Subcutaneous abdominal adipose tissue (tissue), 5 donors: ENCODE results near the gene AP3B1.

ENCODE experiments used
- H3K27ac ChIP-seq: one replicate; pipeline ENCODE4 v1.7.0; 2013; ENCODE audit warnings: low read depth, mild to moderate bottlenecking, inconsistent platforms, low read length, moderate library complexity
- H3K27me3 ChIP-seq, 5 donors: one replicate each; pipeline ENCODE4 v1.7.0; 2013; ENCODE audit warnings: low read length in 5 of 5, inconsistent platforms in 1 of 5; ENCODE audit not compliant: control insufficient read depth in 5 of 5, insufficient read depth in 4 of 5
- H3K36me3 ChIP-seq, 5 donors: one replicate each; pipeline ENCODE4 v1.7.0; 2013; ENCODE audit warnings: low read length in 5 of 5; ENCODE audit not compliant: control insufficient read depth in 5 of 5, insufficient read depth in 5 of 5
- H3K4me1 ChIP-seq, 5 donors: one replicate each; pipeline ENCODE4 v1.7.0; 2013; ENCODE audit warnings: low read length in 5 of 5, mild to moderate bottlenecking in 3 of 5, moderate library complexity in 1 of 5; ENCODE audit not compliant: control insufficient read depth in 5 of 5, insufficient read depth in 5 of 5
- H3K4me3 ChIP-seq, 5 donors: one replicate each; pipeline ENCODE4 v1.7.0; 2013; ENCODE audit warnings: low read length in 5 of 5, low read depth in 1 of 5
- H3K9ac ChIP-seq, 5 donors: one replicate each; pipeline ENCODE4 v1.7.0; 2013; ENCODE audit warnings: low read length in 5 of 5, mild to moderate bottlenecking in 4 of 5, moderate library complexity in 3 of 5
- H3K9me3 ChIP-seq, 5 donors: one replicate each; pipeline ENCODE4 v1.7.0; 2013; ENCODE audit warnings: low read length in 5 of 5; ENCODE audit not compliant: control insufficient read depth in 5 of 5
- donor health status: healthy.
- donor health status: healthy.
- donor health status: healthy.
- donor health status: healthy.
- donor health status: healthy.

Gene AP3B1

DNA sequence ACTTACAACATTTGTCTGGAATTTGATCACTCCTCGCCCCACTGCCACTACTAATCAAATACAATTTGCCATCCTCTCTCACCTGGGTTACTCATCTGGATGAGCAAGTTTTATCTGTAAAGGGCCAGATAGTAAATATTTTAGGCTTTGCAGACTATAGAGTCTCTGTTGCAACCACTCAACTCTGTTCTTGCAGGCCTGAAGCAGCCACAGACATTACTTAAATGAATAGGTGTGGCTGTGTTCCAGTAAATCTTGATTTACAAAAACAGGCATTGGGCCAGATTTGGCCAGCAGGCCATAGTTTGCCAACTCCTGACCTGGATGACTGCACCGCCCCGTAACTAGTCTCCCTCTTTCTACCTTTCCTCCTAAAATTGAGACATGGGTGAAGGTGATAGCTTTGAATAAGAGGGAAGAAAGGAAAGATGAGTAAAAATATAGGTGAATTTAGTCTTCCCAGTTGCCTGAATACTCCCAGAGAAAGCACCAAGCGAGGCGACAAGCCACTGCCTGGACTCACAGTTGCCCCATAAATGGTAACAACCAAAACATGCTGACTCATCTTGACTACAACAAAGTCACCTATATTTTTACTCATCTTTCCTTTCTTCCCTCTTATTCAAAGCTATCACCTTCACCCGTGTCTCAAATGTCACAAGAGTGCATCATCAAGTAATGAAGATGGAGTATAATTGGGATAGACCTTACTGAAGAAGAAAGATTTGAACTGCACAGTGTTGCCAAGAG is 33.4 kb upstream of the AP3B1 start:
- no peak overlapping the region for H3K27ac ChIP-seq
- no peak overlapping the region for H3K4me3 ChIP-seq
- H3K9ac ChIP-seq: no peak overlapping the region
- no peaks in the 10 kb centered on the region for H3K4me1 ChIP-seq
- H3K27me3 ChIP-seq: no peaks in the 10 kb centered on the region
- H3K9me3 ChIP-seq: no peaks in the 10 kb centered on the region
- H3K36me3 ChIP-seq: no peaks in the 10 kb centered on the region

DNA sequence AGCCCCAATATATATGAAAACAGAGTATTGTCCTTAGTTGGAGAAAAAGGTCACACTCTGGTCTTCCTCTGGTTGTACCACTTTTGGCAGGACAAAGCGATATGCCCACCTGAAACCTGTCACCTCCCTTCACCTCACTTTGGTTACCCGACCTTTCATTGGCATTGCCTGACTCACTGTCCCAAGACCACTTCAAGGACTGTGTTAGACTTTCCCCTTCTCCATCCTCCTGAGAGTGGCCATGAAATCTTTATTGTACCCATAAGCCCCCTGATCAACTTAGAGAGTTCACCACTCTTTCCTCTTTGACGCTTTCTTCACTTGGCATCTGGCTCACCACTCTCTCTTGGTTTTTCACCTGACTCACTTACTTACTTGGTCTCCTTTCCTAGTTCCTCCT is 32.4 kb upstream of the AP3B1 start:
- no peaks in the 10 kb centered on the region for H3K4me1 ChIP-seq

DNA sequence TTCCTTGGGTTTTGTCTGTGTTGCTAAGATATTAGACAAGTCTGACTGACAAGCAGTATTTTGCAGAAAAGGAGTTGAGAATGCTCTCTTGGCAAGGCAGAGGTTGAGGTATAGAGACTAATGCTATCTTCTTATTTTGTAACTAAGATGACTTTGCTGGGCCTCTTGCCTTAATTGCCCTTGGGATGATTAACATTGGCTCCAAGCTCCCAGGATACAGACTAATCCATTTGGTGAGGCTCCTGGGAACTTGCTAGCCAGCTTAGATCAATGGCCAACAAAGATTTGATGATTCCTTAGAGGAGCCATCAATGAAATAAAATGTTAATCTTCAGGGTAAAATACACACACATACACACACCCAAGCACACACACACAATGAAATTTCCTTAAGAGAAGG is 28.7 kb upstream of the AP3B1 start:
- Histone ChIP-seq H3K4me1 (no peaks in the 10 kb centered on the region), H3K9ac (no peak overlapping the region), H3K36me3 (no peaks in the 10 kb centered on the region), H3K9me3 (no peaks in the 10 kb centered on the region), H3K4me3 (no peak overlapping the region), H3K27ac (no peak overlapping the region), H3K27me3 (no peaks in the 10 kb centered on the region)

More for the DNA sequence above, 32.4 kb upstream of the AP3B1 start:
- Histone ChIP-seq H3K9me3 (no peaks in the 10 kb centered on the region), H3K36me3 (no peaks in the 10 kb centered on the region), H3K4me3 (no peak overlapping the region), H3K9ac (no peak overlapping the region), H3K27ac (no peak overlapping the region), H3K27me3 (no peaks in the 10 kb centered on the region)

DNA sequence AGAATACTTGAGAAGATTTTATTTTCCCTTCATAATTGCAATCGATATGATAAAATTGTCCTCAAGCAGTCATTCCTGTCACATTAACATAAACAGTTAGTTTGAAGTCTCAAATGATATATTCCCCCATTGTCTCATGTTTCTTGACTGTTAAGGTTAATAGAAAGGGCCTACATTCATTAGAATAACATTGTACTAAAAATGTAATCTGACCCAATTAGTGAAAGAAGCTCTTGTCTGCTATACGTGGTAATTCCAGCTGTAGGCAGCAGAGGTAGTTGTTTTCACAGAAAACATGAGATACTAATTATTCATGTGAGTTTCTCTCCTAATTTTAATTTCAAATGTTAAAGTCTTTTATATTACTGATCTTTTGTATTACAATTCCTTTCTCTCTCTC is 25.9 kb upstream of the AP3B1 start:
- Histone ChIP-seq H3K4me3 (no peak overlapping the region), H3K4me1 (no peaks in the 10 kb centered on the region), H3K36me3 (no peaks in the 10 kb centered on the region), H3K9ac (no peak overlapping the region), H3K27ac (no peak overlapping the region), H3K9me3 (no peaks in the 10 kb centered on the region), H3K27me3 (no peaks in the 10 kb centered on the region)

DNA sequence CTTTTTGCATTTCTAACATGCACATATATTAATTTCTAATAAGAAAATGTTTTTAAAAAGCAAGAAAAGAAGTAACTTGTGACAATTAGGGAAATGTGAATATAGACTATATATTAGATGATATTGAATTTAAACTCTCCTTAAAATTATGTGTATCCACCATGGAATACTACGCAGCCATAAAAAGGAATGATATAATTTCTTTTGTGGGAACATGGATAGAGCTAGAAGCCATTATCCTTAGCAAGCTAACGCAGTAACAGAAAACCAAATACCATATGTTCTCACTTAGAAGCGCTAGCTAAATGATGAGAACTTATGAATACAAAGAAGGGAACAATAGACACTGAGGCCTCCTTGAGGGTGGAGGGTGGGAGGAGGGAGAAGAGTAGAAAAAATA is 23.8 kb upstream of the AP3B1 start:
- Histone ChIP-seq H3K27me3 (no peaks in the 10 kb centered on the region), H3K36me3 (no peaks in the 10 kb centered on the region), H3K4me3 (no peak overlapping the region), H3K9ac (no peak overlapping the region), H3K4me1 (no peaks in the 10 kb centered on the region), H3K27ac (no peak overlapping the region), H3K9me3 (no peaks in the 10 kb centered on the region)

DNA sequence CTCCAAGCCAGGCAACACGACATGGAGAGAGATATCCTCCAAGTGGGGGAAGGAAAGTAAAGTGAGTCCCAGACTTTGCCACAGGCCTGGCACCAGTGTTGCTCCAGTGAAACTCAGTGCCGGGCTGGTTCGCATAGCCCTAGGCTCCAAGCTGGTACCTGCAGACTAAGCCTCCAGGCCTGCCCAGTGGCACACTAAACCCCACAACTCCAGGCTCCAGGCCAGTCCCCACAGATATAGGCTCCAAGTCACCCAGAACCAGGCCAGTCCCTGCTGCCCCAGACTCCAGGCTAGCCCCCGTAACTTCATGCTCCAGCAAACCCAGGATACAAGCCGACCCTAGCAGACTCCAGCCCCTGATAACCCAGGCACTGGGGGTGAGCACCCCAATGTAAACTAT is 23.0 kb upstream of the AP3B1 start:
- Histone ChIP-seq H3K36me3 (no peaks in the 10 kb centered on the region), H3K4me1 (no peaks in the 10 kb centered on the region), H3K9me3 (no peaks in the 10 kb centered on the region), H3K27ac (no peak overlapping the region), H3K9ac (no peak overlapping the region), H3K4me3 (no peak overlapping the region), H3K27me3 (no peaks in the 10 kb centered on the region)

DNA sequence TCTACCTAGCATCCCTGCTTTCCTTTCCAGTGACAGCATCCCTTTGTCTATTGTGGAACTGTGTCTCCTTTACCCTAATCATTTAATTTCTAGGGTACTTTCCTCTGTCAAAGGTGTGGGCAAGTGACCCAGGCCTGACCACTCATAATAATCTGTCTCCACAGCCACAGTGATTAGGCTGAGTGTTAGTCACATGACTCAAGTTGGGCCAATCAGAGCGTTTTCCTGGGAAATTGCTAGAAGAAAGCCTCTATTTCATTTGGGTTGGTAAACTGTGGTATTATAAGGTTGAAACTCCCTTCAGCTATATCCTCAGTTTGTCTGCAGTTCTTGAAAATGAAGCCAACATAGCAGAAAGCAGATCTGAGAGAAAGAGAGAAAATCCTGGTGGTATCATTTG is 14.2 kb upstream of the AP3B1 start:
- no peak overlapping the region for H3K9ac ChIP-seq
- no peaks in the 10 kb centered on the region for H3K9me3 ChIP-seq
- H3K4me3 ChIP-seq: no peak overlapping the region
- no peaks in the 10 kb centered on the region for H3K36me3 ChIP-seq
- H3K4me1 ChIP-seq: no peaks in the 10 kb centered on the region
- H3K27ac ChIP-seq: no peak overlapping the region
- peaks cover 0 to 6% (median 0%) of the 10 kb centered on the region in 5 donors for H3K27me3 ChIP-seq

DNA sequence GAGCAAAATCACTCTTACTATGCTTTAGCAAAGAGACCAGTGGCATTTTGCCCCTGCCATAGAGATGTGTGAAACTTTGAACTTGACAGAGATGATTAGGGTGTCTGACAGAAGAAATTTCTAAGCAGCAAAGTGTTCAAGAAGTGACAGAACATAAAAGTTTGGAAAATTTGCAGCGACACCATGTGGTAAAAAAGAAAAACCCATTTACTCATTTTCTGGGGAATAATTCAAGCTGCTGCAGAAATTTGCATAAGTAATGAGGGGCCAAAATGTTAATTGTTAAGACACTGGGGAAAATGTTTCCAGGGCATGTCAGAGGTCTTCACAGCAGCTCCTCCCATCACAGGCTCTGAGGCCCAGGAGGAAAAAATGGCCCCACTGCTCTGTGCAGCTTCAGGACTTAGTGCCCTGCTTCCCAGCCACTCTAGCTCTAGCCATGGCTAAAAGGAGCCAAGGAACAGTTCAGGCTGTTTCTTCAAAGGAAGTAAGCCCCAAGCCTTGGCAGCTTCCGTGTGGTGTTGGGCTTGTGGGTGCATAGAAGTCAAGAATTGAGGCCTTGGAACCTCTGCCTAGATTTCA is 6.1 kb upstream of the AP3B1 start:
- Histone ChIP-seq H3K27me3 (no peaks in the 10 kb centered on the region), H3K9ac (no peak overlapping the region), H3K27ac (no peak overlapping the region), H3K36me3 (no peaks in the 10 kb centered on the region), H3K4me1 (peaks cover 0 to 4% (median 4%) of the 10 kb centered on the region in 5 donors), H3K9me3 (no peaks in the 10 kb centered on the region), H3K4me3 (no peak overlapping the region)

DNA sequence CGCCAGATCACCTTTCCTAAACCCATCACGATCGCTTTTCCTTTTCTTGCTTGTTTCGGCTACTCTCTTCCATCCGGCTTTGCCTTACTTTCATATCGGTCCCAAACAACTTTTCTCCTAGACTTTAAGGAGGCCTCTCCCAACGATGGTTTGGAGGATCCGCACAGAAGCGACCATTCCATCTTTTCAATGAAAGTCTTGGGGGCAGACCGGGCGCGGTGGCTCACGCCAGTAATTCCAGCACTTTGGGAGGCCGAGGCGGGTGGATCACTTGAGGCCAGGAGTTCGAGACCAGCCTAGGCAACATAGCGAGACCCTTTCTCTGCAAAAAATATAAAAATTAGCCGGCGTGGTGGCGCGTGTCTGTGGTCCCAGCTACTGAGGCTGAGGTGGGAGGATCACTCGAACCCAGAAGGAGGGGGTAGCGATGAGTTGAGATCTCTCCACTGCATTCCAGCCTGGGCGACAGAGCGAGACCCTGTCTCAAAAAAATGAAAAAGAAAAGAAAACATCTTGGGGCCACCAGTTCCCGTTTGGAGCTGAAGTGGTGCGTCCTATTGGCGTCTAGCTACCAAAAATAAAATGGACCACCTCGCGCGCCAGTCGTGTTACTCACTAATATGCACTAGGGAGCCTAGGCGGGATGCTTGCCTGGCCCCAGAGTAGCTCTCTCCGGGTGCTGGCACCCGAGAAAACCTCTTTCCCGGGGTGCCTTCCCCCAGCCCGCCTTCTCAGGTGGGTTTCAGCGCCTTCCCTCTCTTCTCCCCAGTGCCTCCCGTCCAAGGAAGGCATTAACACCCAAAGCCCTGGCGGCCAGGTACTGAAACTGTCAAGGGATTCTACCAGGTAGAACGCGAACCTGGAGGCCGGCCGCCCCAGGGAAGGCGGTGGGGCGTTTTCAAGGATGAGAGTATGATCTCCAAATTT is 800 bp upstream of the AP3B1 start:
- H3K9me3 ChIP-seq: no peaks in the 10 kb centered on the region
- no peaks in the 10 kb centered on the region for H3K36me3 ChIP-seq
- H3K27me3 ChIP-seq: no peaks in the 10 kb centered on the region
- peak overlapping the region; percentile 76 to 97 (median 89) for H3K4me3 ChIP-seq
- H3K9ac ChIP-seq: peak overlapping the region in 4 of 5 donors; percentile 49 to 94 (median 81)
- H3K4me1 ChIP-seq: peaks cover 0 to 31% (median 25%) of the 10 kb centered on the region in 5 donors
- peak overlapping the region; percentile 85 for H3K27ac ChIP-seq

DNA sequence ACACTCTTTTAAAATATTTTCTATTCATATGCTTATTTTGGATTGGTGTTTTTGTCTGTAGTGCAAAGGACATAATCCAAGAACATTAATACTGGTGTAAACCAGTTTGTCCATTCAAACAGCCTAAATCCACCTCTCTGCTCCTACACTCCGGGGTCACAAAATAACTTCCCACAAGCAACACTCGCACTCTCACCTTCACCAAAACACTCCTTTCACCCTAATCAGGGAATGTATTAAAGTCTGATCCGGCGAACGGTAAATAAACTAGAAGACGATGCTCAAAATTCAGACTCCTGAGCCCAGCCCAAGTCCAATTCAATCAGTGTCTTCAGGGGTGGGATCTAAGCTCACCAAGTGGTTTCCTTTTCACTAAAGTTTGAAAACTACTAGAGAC is 649 bp downstream of the AP3B1 start:
- Histone ChIP-seq H3K4me3 (peak overlapping the region; percentile 76 to 97 (median 82)), H3K27me3 (no peaks in the 10 kb centered on the region), H3K27ac (peak overlapping the region; percentile 85), H3K9me3 (no peaks in the 10 kb centered on the region), H3K4me1 (peaks cover 0 to 33% (median 25%) of the 10 kb centered on the region in 5 donors), H3K9ac (peak overlapping the region; percentile 66 to 98 (median 94)), H3K36me3 (no peaks in the 10 kb centered on the region)
